HG03457 (cell line): ENCODE data around the gene FSCN2.
"Not testable (repeated sequence)": the region's sequence is repeated elsewhere in the genome, so short reads cannot be mapped to it uniquely, and the experiment has no call there.

Source experiments
- ATAC-seq: cut with Tn5 transposase; IDR thresholded peaks from one replicate; pipeline ENCODE4 v1.9.1; 2021; ENCODE audit warnings: moderate number of reproducible peaks; ENCODE audit not compliant: unreplicated experiment

The FSCN2 gene

GRCh38 chr17:81524039-81524864 is 3.9 kb upstream of the FSCN2 start:
- ATAC-seq = no peak

GRCh38 chr17:81524865-81525159 is 3.4 kb upstream of the FSCN2 start:
- no peak for ATAC-seq

GRCh38 chr17:81526662-81527571 is 1.3 kb upstream of the FSCN2 start:
- ATAC-seq = no peak

- ATAC-seq = no peak
Observed at GRCh38 chr17:81528384-81528650, 140 bp downstream of the FSCN2 start.

GRCh38 chr17:81528651-81529436 is 667 bp downstream of the FSCN2 start:
- ATAC-seq = no peak

GRCh38 chr17:81529437-81529803 is 1.2 kb downstream of the FSCN2 start:
- ATAC-seq = no peak

- not testable (repeated sequence) for ATAC-seq
Observed at GRCh38 chr17:81531013-81531412, 2.8 kb downstream of the FSCN2 start.

GRCh38 chr17:81531998-81532404 is 3.8 kb downstream of the FSCN2 start:
- ATAC-seq = not testable (repeated sequence)

GRCh38 chr17:81532490-81533287 is 4.5 kb downstream of the FSCN2 start:
- ATAC-seq = no peak

- no peak for ATAC-seq
Observed at GRCh38 chr17:81533339-81534141, 5.4 kb downstream of the FSCN2 start.

- no peak for ATAC-seq
Observed at GRCh38 chr17:81534157-81535006, 6.2 kb downstream of the FSCN2 start.

- no peak for ATAC-seq
Observed at GRCh38 chr17:81535007-81535328, 6.8 kb downstream of the FSCN2 start.

- no peak for ATAC-seq
Observed at GRCh38 chr17:81535480-81536298, 7.5 kb downstream of the FSCN2 start.

GRCh38 chr17:81536299-81537290 is 8.4 kb downstream of the FSCN2 start:
- ATAC-seq = no peak

GRCh38 chr17:81537343-81537855 is 9.2 kb downstream of the FSCN2 start:
- ATAC-seq = no peak

GRCh38 chr17:81537856-81538555 is 9.8 kb downstream of the FSCN2 start:
- no peak for ATAC-seq
